WTC11 (cell line): ENCODE measurements around the gene STAU1. TPM values are rescaled to one million over a fixed set of nuclear protein-coding genes. Genes with fewer than 3 reads are reported as not detected.

Source experiments
- ATAC-seq: fragments of 200-7000 bp; cut with Tn5 transposase; 2 replicates; pipeline ENCODE4 v1.10.0; 2021; ENCODE audit warnings: mild to moderate bottlenecking, moderate library complexity
- Bru-seq: library from RNA; stranded (reverse); fragments of 400-500 nt; gene quantifications from one replicate; lab custom pipeline; 2021; lab: Mats Ljungman, UMichigan
- CTCF ChIA-PET: fragments of 300-600 bp; sonication (Branson Sonifier 250); formaldehyde crosslinking; loops from one replicate; lab custom pipeline; 2021; ENCODE audit warnings: antibody characterized with exemption; lab: Charles Lee
- POLR2A ChIA-PET: fragments of 350-600 bp; sonication (Branson Sonifier 250); formaldehyde crosslinking; loops from one replicate; lab custom pipeline; 2021; ENCODE audit warnings: antibody characterized with exemption; lab: Charles Lee
- DNase-seq: peaks from one replicate; pipeline ENCODE4 v3.0.0; 2021; ENCODE audit warnings: low spot score
- H3K27ac Mint-ChIP-seq: 2 replicates; pipeline ENCODE4 v1.8.0; 2021; ENCODE audit warnings: mixed read lengths
- H3K27me3 Mint-ChIP-seq: 2 replicates; pipeline ENCODE4 v1.8.0; 2021; ENCODE audit warnings: low read depth, mild to moderate bottlenecking, moderate library complexity, mixed read lengths
- H3K36me3 Mint-ChIP-seq: 2 replicates; pipeline ENCODE4 v1.8.0; 2021; ENCODE audit warnings: mixed read lengths
- H3K4me1 Mint-ChIP-seq: 2 replicates; pipeline ENCODE4 v1.8.0; 2022; ENCODE audit warnings: mixed read lengths
- H3K4me3 Mint-ChIP-seq: 2 replicates; pipeline ENCODE4 v1.8.0; 2021; ENCODE audit warnings: mild to moderate bottlenecking, moderate library complexity, mixed read lengths
- H3K9me3 Mint-ChIP-seq: 2 replicates; pipeline ENCODE4 v1.8.0; 2021; ENCODE audit warnings: mixed read lengths
- CBFB ChIP-seq: sonication (generic); formaldehyde crosslinking; IDR thresholded peaks from 2 replicates; pipeline ENCODE4 v1.8.1; 2022; ENCODE audit warnings: mild to moderate bottlenecking, low read depth, missing genetic modification reagents
- CTCF ChIP-seq: fragments of 200-600 bp; IDR thresholded peaks from 2 replicates; pipeline ENCODE4 v1.8.0; 2022; ENCODE audit warnings: antibody characterized with exemption
- E2F4 ChIP-seq: sonication (generic); formaldehyde crosslinking; IDR thresholded peaks from 2 replicates; pipeline ENCODE4 v1.8.1; 2022; ENCODE audit warnings: low read depth, mild to moderate bottlenecking, moderate library complexity, missing genetic modification reagents, borderline replicate concordance
- E2F5 ChIP-seq: sonication (generic); formaldehyde crosslinking; IDR thresholded peaks from 2 replicates; pipeline ENCODE4 v1.8.1; 2022; ENCODE audit warnings: mild to moderate bottlenecking, moderate library complexity, missing genetic modification reagents
- EMX1 ChIP-seq: fragments of 250-450 bp; sonication (Bioruptor Pico); IDR thresholded peaks from 2 replicates; pipeline ENCODE4 v1.8.0; 2021; ENCODE audit warnings: mild to moderate bottlenecking
- ETV6 ChIP-seq: sonication (generic); formaldehyde crosslinking; IDR thresholded peaks from 2 replicates; pipeline ENCODE4 v1.8.1; 2022; ENCODE audit warnings: mild to moderate bottlenecking, missing genetic modification reagents
- FOXP1 ChIP-seq: sonication (generic); formaldehyde crosslinking; IDR thresholded peaks from 2 replicates; pipeline ENCODE4 v1.8.0; 2022; ENCODE audit warnings: missing genetic modification reagents, mild to moderate bottlenecking, moderate library complexity, borderline replicate concordance
- FOXP4 ChIP-seq: sonication (generic); formaldehyde crosslinking; IDR thresholded peaks from 2 replicates; pipeline ENCODE4 v1.8.0; 2022; ENCODE audit warnings: mild to moderate bottlenecking, missing genetic modification reagents
- GABPB1 ChIP-seq: sonication (generic); formaldehyde crosslinking; IDR thresholded peaks from 2 replicates; pipeline ENCODE4 v1.8.1; 2023; ENCODE audit warnings: mild to moderate bottlenecking, missing genetic modification reagents
- JAZF1 ChIP-seq: fragments of 250-450 bp; sonication (Bioruptor Pico); IDR thresholded peaks from 2 replicates; pipeline ENCODE4 v1.9.0; 2021; ENCODE audit warnings: moderate library complexity, mild to moderate bottlenecking, inconsistent platforms
- MXD4 ChIP-seq: fragments of 250-450 bp; sonication (Bioruptor Pico); IDR thresholded peaks from 2 replicates; pipeline ENCODE4 v1.8.0; 2021; ENCODE audit warnings: mild to moderate bottlenecking, moderate library complexity, borderline replicate concordance
- NFE2L1 ChIP-seq: sonication (generic); formaldehyde crosslinking; IDR thresholded peaks from 2 replicates; pipeline ENCODE4 v1.8.1; 2023; ENCODE audit warnings: missing genetic modification reagents
- NR3C1 ChIP-seq: sonication (generic); formaldehyde crosslinking; conservative IDR thresholded peaks from 2 replicates; pipeline ENCODE4 v1.8.1; 2023; ENCODE audit warnings: low read depth, mild to moderate bottlenecking, missing genetic modification reagents
- SP1 ChIP-seq: sonication (generic); formaldehyde crosslinking; conservative IDR thresholded peaks from 2 replicates; pipeline ENCODE4 v1.8.1; 2022; ENCODE audit warnings: missing genetic modification reagents
- TEAD1 ChIP-seq: sonication (generic); formaldehyde crosslinking; IDR thresholded peaks from 2 replicates; pipeline ENCODE4 v1.8.0; 2022; ENCODE audit warnings: mild to moderate bottlenecking, missing genetic modification reagents
- USF2 ChIP-seq: sonication (generic); formaldehyde crosslinking; IDR thresholded peaks from 2 replicates; pipeline ENCODE4 v1.8.1; 2023; ENCODE audit warnings: mild to moderate bottlenecking, missing genetic modification reagents, moderate library complexity
- ZNF512 ChIP-seq: sonication (generic); formaldehyde crosslinking; IDR thresholded peaks from 2 replicates; pipeline ENCODE4 v1.8.1; 2022; ENCODE audit warnings: missing genetic modification reagents, borderline replicate concordance
- long read RNA-seq, 3 experiments: library from RNA in 1 of 3; library from capped mRNA in 1 of 3; library from polyadenylated mRNA in 1 of 3; unstranded in 2 of 3; stranded (forward) in 1 of 3; transcript quantifications; one replicate each; pipeline ENCODE4 v2.0.0, GENCODE V29; 2021
- total RNA-seq: library from RNA; stranded (reverse); gene quantifications from 3 replicates; pipeline ENCODE4 v1.2.3, GENCODE V29; 2021

Gene STAU1
- 83.6 to 92.6 TPM (median 87.3 TPM) in 3 replicates for total RNA-seq
- percentile 80 among the genes with signal in this experiment for Bru-seq, nascent RNA
- long read RNA-seq, experiment 1, transcript STAU1-203 (13 exons, 3,211 nt), result major isoform, 362 of 675 reads
- long read RNA-seq, experiment 1, transcript STAU1-202 (12 exons, 3,136 nt), result minor isoform, 51 of 675 reads
- long read RNA-seq, experiment 1, transcript STAU1-206 (13 exons, 3,411 nt), result minor isoform, 53 of 675 reads
- long read RNA-seq, experiment 1, transcript STAU1-201 (14 exons, 3,334 nt), result minor isoform, 31 of 675 reads
- long read RNA-seq, experiment 1, partial matches to known transcripts, result 71 of 675 reads
- long read RNA-seq, experiment 1, other reads (novel, unspliced or antisense), result 87 of 675 reads
- long read RNA-seq, experiment 2, transcript STAU1-203 (13 exons, 3,211 nt), result major isoform, 16 of 130 reads
- long read RNA-seq, experiment 2, partial matches to known transcripts, result 71 of 130 reads
- long read RNA-seq, experiment 2, other reads (novel, unspliced or antisense), result 38 of 130 reads
- long read RNA-seq, experiment 3, transcript STAU1-203 (13 exons, 3,211 nt), result major isoform, 9 of 29 reads
- long read RNA-seq, experiment 3, partial matches to known transcripts, result 11 of 29 reads
- long read RNA-seq, experiment 3, other reads (novel, unspliced or antisense), result 1 of 29 reads

GRCh38 chr20:49187851-49188641, at the start of gene STAU1:
Gene STAU1 (minus strand): TSS chr20:49188334. CDS start chr20:49166201, 22,133 bp downstream.
- CTCF ChIA-PET, result interaction anchor here (1.4 kb wide), 1 partner anchor 55 kb away, joined by 4 read pairs; no protein-coding TSS in a partner anchor
- peak; percentile 67; the same call in 1 of the 2 replicates for TF ChIP-seq ETV6
- no peak for TF ChIP-seq MXD4 (CRISPR knock-in tag)
- 0 out of 2 replicates have a peak, but pooled peaks have one; percentile 28 for TF ChIP-seq USF2 (CRISPR knock-in tag)
- peak; percentile 51; the same call in 1 of the 2 replicates for TF ChIP-seq GABPB1 (CRISPR knock-in tag)
- peak; percentile 94 for TF ChIP-seq E2F5
- TF ChIP-seq FOXP4 (CRISPR knock-in tag), result 0 out of 2 replicates have a peak, but pooled peaks have one; percentile 15
- no peak for TF ChIP-seq CBFB (CRISPR knock-in tag)
- TF ChIP-seq E2F4, result 0 out of 2 replicates have a peak, but pooled peaks have one; percentile 19
- TF ChIP-seq TEAD1 (CRISPR knock-in tag), result 0 out of 2 replicates have a peak, but pooled peaks have one; percentile 35
- peak; percentile 24; the same call in 1 of the 2 replicates for TF ChIP-seq FOXP1 (CRISPR knock-in tag)
- TF ChIP-seq NFE2L1 (CRISPR knock-in tag), result 0 out of 2 replicates have a peak, but pooled peaks have one; percentile 37
- no peak for TF ChIP-seq EMX1 (CRISPR knock-in tag)
- peak; percentile 96 for TF ChIP-seq SP1
- TF ChIP-seq NR3C1 (CRISPR knock-in tag), result no peak
- TF ChIP-seq, all 79 proteins: peak for 10
- Mint-ChIP-seq H3K36me3 (no peaks in the 10 kb centered on the region), H3K27me3 (no peaks in the 10 kb centered on the region; the same call in 1 of the 2 replicates), H3K4me1 (peaks cover 28% of the 10 kb centered on the region), H3K27ac (peak within 1 kb of the TSS; percentile 90), H3K4me3 (peak within 1 kb of the TSS; percentile 91), H3K9me3 (no peaks in the 10 kb centered on the region)
- DNase-seq (peak; percentile 96), ATAC-seq (peak; percentile 96)
- POLR2A ChIA-PET, result interaction anchor here (0.7 to 2.7 kb wide), 3 partner anchors 31 to 90 kb away, joined by 3 to 7 read pairs (median 4); partner anchors contain the start of genes DDX27 and ZNFX1

- no peak overlapping the region for H3K4me3 Mint-ChIP-seq
- H3K27ac Mint-ChIP-seq, result no peak overlapping the region
- DNase-seq (no peak), ATAC-seq (no peak)
- H3K27me3 Mint-ChIP-seq, result no peaks in the 10 kb centered on the region
- H3K9me3 Mint-ChIP-seq, result no peaks in the 10 kb centered on the region
- CTCF ChIA-PET, result interaction anchor here (1.3 to 1.9 kb wide), 2 partner anchors 9 to 105 kb away, joined by 3 to 15 read pairs; no protein-coding TSS in a partner anchor
- peaks cover 82% of the 10 kb centered on the region for H3K36me3 Mint-ChIP-seq
- POLR2A ChIA-PET, result interaction anchor here (0.6 to 1.2 kb wide), 2 partner anchors 9 to 180 kb away, joined by 5 to 11 read pairs; no protein-coding TSS in a partner anchor
- TF ChIP-seq JAZF1 (no peak), CTCF (no peak), ZNF512 (CRISPR knock-in tag) (no peak)
- TF ChIP-seq, all 79 proteins: peak for 0
- no peaks in the 10 kb centered on the region for H3K4me1 Mint-ChIP-seq
These were observed 49.4 kb upstream of the STAU1 start for GRCh38 chr20:49237531-49237930.
